Measurements from ENCODE around the gene ZBTB32. TPM values are rescaled to one million over a fixed set of nuclear protein-coding genes. Genes with fewer than 3 reads are reported as not detected.

ZBTB32 gene
- total RNA-seq, 1 experiment from 2014 or later: 0.13 TPM

- Mint-ChIP-seq H3K9me3 (no peaks in the 10 kb centered on the region; a peak in 1 of 5 replicates), H3K27me3 (ENCODE audit: low read depth) (no peaks in the 10 kb centered on the region; the same call in 1 of the 2 replicates), H3K4me1 (peaks cover 49 to 51% of the 10 kb centered on the region in 2 experiments), H3K27ac (no peak overlapping the region), H3K4me3 (peak overlapping the region; percentile 86 to 90), H3K36me3 (ENCODE audit: insufficient read depth in 1 of 3, low read depth in 3 of 3) (peaks cover 8 to 17% (median 8%) of the 10 kb centered on the region in 3 experiments; a peak in 6 of 7 replicates)
- Histone ChIP-seq H4K91ac (ENCODE audit: insufficient read length, low read depth, low read length) (no peak overlapping the region), H2BK5ac (ENCODE audit: insufficient read length, low read length) (no peak overlapping the region), H3K4me1 (ENCODE audit: insufficient read depth, low read length) (peaks cover 10% of the 10 kb centered on the region; the same call in 1 of the 2 replicates), H2BK20ac (ENCODE audit: low read depth, low read length, poor library complexity, severe bottlenecking) (no peak overlapping the region), H2BK120ac (ENCODE audit: low read depth, low read length, poor library complexity, severe bottlenecking) (no peak overlapping the region), H3K9me3 (ENCODE audit: control insufficient read depth, low read depth, low read length) (no peaks in the 10 kb centered on the region), H3K4ac (ENCODE audit: low read depth, low read length) (no peak overlapping the region), H3K9ac (ENCODE audit: extremely low read depth, insufficient read length, low read length) (no peak overlapping the region), H3K56ac (ENCODE audit: insufficient read length, low read depth, low read length) (no peak overlapping the region), H3K27ac (ENCODE audit: insufficient read length, low read depth, low read length) (no peak overlapping the region), H3T11ph (ENCODE audit: low read length) (no peak overlapping the region), H4K5ac (ENCODE audit: insufficient read length, low read depth, low read length) (no peak overlapping the region), H4K8ac (replicated peaks; ENCODE audit: insufficient read length, low read depth, low read length) (no peak overlapping the region), H3K79me1 (ENCODE audit: insufficient read depth, low read depth, low read length, poor library complexity, severe bottlenecking) (no peaks in the 10 kb centered on the region), H4K20me1 (ENCODE audit: control insufficient read depth, insufficient read depth, insufficient read length) (peaks cover 6% of the 10 kb centered on the region), H3K27me3 (ENCODE audit: insufficient read depth, low read length) (no peaks in the 10 kb centered on the region), H3K14ac (ENCODE audit: insufficient read depth, low read length) (no peak overlapping the region), H3K18ac (ENCODE audit: insufficient read length, low read depth, low read length) (no peak overlapping the region), H2BK12ac (ENCODE audit: insufficient read length, low read depth, low read length) (no peak overlapping the region), H2AK5ac (ENCODE audit: insufficient read length, low read length) (no peak overlapping the region), H3K4me2 (ENCODE audit: insufficient read depth, insufficient read length, low read length) (peak overlapping the region; percentile 80), H3K23ac (ENCODE audit: insufficient read length, low read depth, low read length) (no peak overlapping the region), H3K79me2 (ENCODE audit: insufficient read depth, low read length) (peaks cover 11% of the 10 kb centered on the region; the same call in 1 of the 2 replicates), H3K23me2 (ENCODE audit: insufficient read length, low read depth, low read length, poor library complexity, severe bottlenecking) (peaks cover 18% of the 10 kb centered on the region), H2BK15ac (ENCODE audit: low read depth, low read length) (no peak overlapping the region), H2AFZ (ENCODE audit: low read length) (no peak overlapping the region)
- TF ChIP-seq CTCF (conservative IDR thresholded peaks at IDR 0.05): no peak
- no CpG with 5 or more reads among the region's 7 CpGs for WGBS (ENCODE audit: extremely low coverage, insufficient read length, low lambda C conversion rate)
- no peak for DNase-seq
These were observed 11.0 kb downstream of the ZBTB32 start for GRCh38 chr19:35715355-35715809.

Measured in H9 (cell line).